Right kidney (tissue), 1 donor: ENCODE measurements around the gene SYNDIG1.

ENCODE experiments used
- DNase-seq: peaks from one replicate; pipeline ENCODE4 v3.0.0-alpha.2; 2016

SYNDIG1 gene

DNA sequence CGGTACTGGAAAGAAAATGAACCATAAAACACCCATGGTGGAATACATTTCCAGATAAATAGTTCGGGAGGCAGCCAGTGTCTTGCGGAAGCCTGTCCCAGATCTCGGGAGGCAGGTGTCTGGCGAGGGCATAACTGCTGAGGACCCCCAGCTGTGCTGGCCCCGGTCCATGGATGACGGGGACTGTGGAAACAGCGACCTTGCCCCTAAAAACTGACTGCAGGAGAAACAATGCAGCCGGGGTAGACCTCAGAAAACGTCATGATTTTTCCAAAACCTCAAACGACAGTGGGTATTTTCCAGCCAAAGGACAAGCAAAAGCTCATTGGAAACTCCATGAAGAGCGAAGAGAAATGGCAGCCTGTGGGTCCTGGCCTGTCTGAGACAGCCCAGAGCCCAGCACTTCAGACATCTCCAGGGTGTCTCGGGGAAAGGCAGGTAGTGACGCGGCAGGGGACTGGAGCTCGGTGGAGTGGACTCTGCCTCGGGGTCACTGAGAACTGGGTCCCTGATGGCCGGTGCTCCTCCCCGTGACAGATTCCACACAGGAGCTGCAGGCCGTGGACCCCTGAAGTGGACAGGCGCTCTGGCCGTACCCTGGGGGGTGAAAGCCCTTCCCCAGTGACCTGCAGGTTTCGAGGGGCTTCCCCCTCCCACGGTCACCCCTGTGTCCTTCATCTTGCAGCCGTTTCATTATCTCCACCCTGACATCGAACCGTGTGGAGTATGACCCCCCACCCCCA, 188.6 kb downstream of the SYNDIG1 start:
- no peak for DNase-seq

DNA sequence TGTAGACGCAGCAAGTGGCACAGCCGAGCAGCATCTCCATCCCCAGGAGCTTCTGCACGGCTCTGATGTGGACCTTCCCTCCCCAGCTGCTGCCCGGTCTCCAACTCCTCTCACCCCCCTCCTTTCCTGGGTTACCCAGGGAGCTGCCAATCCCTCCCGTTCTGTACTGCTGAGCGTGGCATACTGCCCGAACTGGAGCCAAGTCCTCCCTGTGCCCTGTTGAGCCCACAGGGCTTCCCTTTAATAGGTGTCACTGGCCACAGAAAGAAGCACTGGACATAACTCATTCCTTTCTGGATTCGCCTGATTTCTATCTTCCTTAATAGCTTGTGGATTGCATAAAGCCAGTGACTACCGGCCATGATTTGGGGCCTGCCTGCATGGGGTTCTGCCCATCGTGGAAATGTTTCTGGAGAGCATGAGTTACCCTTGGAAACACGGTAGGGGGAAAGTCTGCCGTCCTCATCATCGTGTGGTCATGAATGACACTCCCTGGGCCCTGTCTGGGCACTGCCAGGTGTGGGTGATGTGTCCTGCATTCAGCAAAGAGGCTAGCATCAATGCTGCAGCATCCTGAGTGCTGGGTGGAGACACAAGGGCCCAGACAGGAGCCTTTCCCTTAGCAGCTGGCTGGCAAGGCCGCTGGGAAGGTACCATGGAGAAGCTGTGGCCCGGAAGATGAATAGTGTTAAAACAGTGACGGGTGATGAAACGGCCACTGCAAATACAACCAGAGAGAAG, 189.7 kb downstream of the SYNDIG1 start:
- DNase-seq: no peak

DNA sequence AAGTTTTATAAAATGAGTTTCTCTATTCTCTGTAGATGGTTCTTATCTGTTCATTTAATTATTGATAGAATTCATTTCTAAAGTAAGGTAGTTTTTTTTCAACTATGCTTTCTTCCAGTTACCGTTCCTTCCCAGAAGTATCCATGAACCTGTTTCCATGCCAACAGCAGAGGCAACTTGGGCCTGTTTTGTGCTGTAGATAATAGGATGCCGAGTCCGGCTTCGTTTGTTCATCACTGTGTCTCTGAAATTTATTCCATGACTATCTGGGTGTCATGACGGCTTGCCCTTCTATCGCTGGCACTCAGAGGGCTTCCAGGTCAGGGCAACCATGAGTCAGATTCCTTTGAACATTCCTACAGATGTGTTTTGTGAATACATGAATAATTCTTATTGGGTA, 190.4 kb downstream of the SYNDIG1 start:
- DNase-seq: no peak

DNA sequence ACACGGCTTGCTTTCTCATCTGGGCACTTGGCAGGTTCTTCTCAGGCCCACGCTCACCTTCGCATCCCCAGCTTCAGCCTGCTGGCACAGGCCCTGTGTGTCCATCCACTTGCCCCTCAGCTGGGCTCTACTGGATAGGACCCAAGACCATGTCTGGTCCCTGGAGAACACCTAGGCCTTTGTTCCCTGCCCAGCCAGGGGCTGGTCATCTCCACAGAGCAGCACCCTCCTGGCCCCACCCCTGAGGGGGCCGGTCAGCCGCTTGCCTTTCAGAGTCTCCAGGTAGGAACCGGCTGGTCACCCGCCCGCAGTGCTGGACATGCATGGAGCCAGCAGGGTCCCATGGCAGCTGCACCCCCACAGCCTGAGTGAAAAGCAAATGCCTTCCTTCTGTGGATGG, 191.2 kb downstream of the SYNDIG1 start:
- DNase-seq: no peak

DNA sequence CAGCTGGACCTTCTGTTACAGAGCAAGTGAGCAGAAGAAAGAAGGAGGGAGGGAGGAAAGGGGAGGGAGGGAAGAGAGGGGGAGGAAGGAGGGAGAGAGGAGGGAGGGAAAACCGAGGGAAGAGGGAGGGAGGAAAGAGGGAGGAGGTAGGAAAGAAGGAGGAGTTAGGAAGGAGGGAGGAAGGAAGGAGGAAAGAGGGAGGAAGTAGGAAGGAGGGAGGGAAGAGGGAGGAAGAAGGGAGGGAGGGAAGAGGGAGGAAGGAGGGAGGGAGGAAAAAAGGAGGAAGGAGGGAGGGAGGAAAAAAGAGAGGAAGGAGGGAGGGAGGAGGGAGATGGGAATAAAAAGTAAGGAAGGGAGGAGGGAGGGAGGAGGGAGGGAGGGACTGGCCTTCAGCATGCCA, 191.8 kb downstream of the SYNDIG1 start:
- no peak for DNase-seq

DNA sequence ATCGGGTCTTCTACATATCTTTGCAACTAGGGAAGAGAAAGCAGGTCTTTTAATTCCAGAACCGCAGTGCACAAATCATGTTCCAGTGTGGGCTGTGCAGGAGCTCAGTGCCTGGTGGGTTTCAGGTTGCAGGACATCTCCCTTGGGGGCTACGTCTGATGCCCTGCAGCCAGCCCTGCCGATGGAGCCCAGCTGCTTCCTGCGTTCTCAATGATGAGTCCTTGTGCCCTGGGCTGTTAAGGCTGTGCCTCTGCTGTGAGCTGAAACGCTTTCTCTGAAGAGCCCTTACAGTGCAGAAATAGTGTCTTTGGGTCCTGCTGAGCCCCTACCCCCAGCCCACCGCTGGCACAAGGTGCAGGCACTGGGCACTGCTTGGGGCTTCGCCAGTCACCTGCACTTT, 192.9 kb downstream of the SYNDIG1 start:
- no peak for DNase-seq

DNA sequence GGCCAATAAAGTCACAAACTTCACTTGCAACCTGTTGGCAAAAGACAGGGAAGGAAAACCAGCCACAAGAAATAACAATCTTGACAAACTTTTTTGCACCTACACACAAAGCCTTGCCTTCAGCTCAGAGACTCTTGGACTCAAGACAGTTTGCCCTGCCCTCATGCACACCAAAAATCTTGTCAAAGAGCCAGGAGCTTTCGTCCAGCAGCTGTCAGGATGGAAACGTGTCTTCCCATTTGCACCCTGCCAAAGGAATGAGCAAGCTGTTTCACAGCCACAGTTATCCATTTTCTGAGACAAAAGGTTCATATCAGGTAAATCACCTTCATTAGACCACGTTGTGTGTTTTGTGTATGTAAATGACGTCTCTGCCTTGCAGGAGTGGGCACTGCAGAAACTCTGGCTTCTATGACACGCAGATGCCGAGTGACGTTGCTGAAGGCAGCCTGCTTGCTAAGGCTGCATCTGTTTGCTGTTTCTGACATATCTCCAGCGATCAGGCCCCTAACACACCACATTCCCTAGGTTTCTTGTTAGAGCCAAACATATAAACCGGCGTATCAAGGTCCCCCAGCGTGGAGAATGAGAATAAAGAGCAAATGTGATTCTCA, 193.4 kb downstream of the SYNDIG1 start:
- DNase-seq: no peak

DNA sequence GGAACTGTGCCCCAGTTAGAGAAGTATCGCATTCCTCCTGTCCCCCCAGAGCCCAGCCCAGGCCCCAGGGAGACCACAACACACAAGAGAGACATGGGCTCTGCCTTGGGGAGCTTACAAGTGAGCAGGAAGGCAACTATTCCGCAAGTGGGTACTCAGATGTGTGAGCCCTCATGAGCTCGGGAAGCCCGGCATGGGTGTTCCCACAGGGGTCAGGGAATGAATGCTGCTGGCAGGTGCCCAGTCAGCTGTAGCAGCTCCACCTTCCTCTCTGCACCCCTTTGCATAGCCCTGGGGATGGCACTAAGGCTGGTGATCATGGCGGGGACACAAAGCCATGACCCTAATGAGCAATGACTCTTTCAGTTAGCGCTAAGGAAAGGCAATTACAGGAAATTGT, 194.1 kb downstream of the SYNDIG1 start:
- DNase-seq: no peak

DNA sequence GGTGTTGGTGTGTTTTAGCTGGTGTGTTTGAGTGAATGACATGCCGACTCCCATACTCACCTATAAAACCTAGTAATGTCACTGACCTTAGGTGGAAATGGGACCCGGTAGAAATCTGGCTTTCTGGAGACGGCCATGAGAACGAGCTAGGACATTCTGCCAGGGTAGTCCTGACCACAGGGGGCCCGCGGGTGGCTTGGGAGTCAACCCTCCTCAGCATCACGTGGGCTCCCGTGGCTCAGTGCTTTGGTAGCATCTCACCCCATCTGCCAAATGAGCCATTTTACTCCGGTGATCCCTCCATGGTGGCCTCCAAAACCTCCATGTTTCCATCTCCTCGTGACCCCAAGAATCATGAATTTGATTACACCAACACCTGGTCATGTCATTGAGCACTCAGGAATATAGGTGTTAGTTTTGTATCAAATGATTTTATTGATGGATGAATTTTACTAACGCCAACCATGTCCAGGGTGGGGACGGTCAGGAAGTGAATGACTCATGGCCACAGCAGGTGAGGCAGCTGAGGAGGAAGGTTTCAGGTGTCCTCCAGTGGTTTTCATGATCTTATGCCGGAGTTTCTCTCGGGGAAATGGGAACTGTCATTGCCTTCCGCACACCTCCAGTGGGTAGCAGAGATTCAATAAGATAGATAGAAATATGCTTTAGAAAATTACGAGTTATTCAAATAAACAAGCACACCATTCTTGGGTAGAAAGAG, 195.0 kb downstream of the SYNDIG1 start:
- no peak for DNase-seq

DNA sequence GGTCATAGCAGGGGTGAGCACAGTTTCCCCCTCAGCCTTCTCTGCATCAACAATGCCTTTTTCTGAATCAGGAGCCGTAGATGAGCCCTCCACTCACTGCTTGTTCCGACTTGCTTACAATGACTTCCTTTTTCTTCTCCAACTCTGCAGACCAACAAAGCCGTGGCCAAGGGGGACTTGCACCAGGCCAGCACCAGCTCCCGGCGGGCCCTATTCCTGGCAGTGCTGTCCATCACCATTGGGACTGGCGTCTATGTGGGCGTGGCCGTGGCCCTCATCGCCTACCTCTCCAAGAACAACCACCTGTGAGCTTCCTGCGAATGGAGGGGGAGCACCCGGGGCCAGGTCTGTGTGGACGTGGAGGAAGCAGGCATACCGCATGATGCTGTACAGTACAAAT, 195.8 kb downstream of the SYNDIG1 start:
- no peak for DNase-seq

DNA sequence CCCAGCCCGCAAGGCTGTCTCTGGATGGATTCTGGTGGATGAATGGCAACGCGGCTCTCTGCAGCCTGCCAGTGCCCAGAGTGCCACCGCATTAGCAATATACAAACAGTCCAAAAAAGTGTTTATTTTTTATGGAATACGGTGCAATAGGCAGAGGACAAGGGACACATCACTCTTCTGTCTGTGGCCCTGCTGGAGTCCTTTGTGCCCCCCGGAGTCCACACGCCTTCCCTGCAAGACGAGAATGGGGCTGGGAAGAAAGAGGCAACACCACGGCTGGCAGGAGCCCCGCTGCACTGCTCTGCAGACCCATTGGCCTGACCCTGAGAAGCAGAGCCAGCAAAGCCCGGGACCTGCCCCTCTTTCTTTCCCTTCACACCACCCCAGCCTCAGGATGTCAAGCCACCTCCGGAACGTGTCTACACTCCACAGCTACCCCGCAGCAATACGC, 196.3 kb downstream of the SYNDIG1 start:
- DNase-seq: no peak

DNA sequence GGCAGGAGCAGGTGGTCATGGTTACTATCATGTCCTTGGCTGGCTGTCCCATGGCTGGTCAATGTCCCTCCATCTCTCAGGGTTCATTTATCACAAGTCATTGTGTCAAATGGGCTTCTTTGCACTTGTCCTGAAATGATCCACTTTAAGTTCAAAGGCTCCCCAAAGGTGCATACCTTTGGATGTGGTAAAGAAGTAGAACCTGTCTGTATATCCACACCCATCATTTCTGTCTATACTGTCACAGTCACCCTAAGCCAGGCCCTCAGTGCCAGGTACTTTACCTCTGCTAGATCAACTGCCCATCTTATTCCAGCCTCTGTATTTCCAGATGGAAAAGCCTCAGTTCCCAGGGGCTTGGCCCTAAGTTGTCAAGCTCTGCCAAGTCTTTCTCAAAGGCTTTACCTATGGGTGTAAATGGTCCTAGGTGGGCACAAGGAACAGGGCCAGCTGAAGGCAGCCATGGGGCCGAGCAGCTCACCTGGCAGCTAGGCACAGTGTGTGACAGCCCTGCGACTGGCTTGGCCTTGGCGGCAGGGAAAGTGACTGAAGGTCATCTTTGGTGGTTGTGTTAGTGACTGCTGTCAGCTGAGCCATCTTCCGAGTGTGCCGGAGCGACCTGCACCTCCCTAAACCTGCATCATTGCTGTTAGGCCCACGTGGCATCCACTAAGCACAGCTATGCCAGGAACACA, 198.4 kb downstream of the SYNDIG1 start:
- DNase-seq: no peak

DNA sequence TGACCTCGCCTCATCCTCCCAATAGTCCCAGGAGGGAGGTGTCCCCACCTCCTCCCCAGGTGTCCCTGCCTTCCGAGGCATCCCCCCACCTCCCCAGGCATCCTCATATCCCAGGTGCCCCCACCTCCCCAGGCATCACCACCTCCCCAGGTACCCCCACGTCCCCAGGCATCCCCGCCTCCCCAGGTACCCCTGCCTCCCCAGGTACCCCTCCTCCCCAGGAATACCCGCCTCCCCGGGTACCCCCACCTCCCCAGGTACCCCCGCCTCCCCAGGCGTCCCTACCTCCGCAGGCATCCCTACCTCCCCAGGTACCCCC, 198.9 kb downstream of the SYNDIG1 start:
- DNase-seq: no peak

DNA sequence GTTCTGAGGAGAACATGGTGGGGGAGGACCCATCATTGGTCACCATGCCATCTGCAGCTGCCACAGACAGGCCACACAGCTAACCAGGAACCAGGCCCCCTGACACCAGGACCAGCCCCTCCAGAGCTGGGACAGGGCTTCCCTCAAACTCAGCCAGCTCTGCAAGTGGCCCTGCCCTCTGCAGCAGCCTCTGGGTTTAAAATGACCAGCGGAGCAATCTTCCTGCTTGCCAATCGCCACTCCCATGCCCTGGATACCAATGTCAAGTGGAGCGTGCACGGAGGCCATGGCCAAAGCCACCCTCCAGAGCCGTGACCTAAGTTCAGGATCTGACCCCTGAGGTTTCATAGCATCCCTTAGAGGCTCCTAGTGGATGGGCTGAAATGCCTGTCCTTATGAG, 199.4 kb downstream of the SYNDIG1 start:
- no peak for DNase-seq

DNA sequence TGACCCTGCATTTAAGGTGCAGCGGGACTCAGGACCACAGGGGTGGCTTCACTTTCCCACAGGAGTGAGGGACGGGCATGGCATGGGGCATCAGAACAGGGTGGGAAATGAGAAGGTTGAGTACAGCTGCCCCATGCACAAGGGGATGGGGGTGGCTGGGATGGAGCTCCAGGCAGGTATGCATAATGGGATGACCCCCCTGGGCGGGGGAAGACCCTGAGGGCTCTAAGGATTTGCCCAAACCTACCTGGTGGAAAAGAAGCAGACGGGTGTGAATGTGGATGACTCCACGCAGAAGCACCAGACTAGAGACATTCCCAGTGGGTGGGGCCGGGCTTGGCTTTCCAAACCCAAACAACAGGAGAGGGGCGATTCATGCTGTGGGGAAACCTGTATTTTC, 200.3 kb downstream of the SYNDIG1 start:
- DNase-seq: no peak

DNA sequence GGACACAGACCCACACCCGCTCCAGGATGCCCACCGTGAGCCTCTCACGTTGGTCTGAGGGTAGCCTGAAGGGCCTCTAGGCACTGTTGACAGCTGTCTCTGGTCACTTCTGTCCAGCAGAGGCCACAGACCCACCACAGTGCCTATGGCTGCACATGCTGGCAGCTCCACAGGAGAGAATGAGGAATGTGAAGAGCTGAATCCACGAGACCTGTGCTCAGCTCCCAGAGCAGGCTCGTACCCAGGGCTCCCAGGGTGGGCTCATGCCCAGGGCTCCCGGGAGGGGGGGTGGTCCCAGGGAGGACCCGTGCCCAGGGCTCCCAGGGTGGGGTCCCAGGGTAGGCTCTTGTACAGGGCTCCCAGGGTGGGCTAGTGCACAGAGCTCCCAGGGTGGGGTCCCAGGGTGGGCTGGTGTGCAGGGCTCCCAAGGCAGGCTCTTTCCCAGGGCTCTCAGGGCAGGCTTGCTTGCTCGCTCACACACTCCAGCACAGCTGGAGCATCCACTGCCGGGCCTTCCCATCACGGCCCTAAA, 201.0 kb downstream of the SYNDIG1 start:
- no peak for DNase-seq

DNA sequence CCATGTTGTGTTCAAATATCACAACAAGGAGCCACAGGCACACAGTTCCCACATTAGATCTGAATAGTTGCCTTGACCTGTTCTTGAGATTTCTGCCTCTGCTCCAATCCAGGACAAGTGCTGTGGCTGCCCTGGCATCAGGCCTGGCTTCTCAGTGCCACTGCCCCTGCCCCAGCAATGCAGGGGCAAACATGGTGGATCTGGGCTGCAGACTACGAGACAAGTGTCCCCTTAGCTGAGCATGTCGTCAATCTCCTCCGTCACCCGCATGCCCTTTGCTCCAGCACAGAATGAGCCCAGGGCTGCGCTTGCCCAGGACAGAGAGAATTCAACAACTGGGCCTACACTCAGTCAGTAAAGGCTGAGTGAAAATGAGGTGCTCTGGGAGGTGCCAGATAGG, 201.6 kb downstream of the SYNDIG1 start:
- no peak for DNase-seq

DNA sequence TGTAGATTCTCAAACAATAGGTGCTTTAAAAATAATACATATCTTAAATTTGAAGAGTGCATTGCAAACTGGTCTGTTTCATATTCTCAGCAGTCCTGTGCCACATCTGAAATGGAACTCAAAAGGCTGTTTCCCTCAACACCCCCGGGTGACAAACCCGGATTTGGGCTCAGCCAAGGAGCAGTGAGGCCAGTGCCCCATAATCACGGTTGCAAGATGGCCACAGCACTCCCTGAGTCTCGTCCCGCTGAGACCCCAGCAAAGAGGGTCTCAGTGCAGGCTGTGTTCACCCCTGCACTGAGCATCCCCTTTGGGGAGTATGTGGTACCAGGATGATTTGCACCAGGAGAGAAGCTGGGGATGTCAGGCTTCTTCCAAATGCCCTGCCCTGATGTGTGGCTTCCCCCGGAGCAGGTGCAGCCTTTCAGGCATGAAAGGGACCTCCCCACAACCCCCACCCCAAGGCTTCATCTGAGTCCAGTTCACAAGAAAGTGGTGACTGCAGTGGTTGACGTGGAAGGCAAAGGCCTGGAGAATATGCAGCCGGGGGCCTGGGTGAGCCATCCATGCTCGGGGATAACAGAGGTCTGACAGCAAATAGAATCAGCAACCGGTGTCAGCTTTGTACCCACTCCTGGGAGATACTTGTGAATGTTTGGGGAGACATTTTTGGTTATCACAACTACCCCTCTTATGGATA, 202.9 kb downstream of the SYNDIG1 start:
- no peak for DNase-seq

DNA sequence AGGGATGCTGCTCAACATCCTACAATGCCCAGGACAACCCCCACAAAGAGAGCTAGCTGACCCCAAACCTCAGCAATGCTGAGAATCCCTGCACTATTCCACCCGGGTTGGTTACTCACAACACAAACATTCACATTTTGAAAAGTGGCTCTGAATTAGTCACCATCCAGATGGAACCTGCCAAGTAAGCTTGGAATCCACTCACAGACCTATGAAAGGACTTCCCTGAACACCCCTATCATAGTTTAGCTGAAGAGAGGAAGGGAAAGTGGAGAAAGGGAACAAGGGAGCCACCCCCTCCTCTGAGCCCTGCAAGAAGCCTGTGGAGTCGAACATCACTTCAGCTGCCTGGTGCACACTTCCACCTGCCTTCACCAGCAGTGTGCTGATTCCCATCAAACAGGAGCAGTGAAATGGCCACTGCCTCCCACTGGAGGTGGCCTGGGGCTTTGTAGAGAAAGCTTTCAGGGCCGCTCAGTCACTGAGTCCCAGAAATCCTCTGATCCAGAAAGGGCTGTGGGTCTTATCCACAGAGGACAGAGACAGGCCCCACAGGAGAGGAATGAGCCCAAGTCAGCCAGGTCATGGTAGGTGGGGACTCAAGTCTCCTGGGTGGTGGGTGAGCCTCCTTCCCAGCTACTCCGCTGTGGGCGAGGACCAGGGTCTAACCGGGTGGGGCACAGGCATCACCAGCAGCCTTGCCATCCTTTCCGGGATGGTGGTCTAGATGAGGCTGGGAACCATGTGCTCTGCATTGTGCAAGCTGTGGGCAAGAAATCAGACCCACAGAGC, 203.7 kb downstream of the SYNDIG1 start:
- no peak for DNase-seq

DNA sequence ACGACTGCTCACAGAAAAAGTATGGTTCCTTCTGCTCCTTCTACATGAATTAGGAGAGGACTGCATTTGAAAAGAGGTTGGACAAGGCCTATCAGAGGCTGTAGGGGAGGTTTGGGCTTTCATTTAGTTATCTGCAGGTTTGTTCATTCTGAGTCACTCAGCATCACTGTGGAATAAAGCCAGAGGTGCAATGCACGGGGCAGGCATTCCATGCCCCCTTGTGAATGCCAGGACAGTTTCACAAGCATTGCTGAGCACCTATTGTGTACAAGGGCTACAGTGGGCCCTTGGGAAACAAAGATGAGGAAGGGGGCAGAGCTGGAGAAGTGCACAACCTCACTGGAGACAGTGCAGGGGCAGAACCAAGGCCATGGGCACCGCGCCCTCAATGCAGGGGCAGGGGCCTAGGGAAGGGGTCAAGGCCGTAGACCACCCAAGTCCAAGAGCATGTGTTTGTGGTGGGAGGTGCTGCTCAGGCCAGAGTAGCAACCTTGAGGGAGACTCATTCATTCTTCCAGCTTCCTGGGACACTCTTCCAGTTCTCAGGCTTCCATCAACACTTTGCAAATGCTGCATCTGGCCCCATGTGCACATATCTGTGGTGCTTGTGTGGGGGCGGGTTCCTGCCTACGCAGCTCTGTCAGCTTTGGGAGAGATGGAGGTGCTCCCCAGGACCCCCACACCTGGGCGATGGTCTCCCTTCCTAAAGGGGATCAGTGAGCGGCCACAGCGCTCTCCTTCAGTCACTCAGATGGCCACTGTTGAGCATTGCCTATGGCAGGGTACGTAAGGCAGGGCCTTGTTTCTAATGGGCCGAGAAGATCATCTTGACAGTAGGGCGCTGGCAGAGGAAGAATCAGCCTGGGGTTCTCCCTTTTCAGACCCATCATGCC, 204.5 kb downstream of the SYNDIG1 start:
- no peak for DNase-seq
